ENCODE data around the gene SPDYE5.
"Not testable (repeated sequence)": the region's sequence is repeated elsewhere in the genome, so short reads cannot be mapped to it uniquely, and the experiment has no call there.

The SPDYE5 gene

GRCh38 chr7:75492020-75492419 is at the start of gene SPDYE5:
Gene SPDYE5, plus strand, starts transcription at chr7:75492320. Its CDS starts 1,728 bp downstream, at chr7:75494048.
- not testable (repeated sequence) for DNase-seq (ENCODE audit: low spot score)

GRCh38 chr7:75442465-75443111 is 49.5 kb upstream of the SPDYE5 start:
- DNase-seq (ENCODE audit: low spot score), result not testable (repeated sequence)

- DNase-seq (ENCODE audit: low spot score), result not testable (repeated sequence)
These were observed 42.2 kb upstream of the SPDYE5 start for GRCh38 chr7:75449946-75450345.

GRCh38 chr7:75452494-75452955 is 39.6 kb upstream of the SPDYE5 start:
- DNase-seq (ENCODE audit: low spot score), result not testable (repeated sequence)

GRCh38 chr7:75456403-75456802 is 35.7 kb upstream of the SPDYE5 start:
- DNase-seq (ENCODE audit: low spot score), result not testable (repeated sequence)

- not testable (repeated sequence) for DNase-seq (ENCODE audit: low spot score)
These were observed 34.1 kb upstream of the SPDYE5 start for GRCh38 chr7:75458034-75458433.

- not testable (repeated sequence) for DNase-seq (ENCODE audit: low spot score)
These were observed 31.6 kb upstream of the SPDYE5 start for GRCh38 chr7:75460541-75460940.

GRCh38 chr7:75470166-75470565 is 22.0 kb upstream of the SPDYE5 start:
- not testable (repeated sequence) for DNase-seq (ENCODE audit: low spot score)

GRCh38 chr7:75477457-75477856 is 14.7 kb upstream of the SPDYE5 start:
- not testable (repeated sequence) for DNase-seq (ENCODE audit: low spot score)

GRCh38 chr7:75480313-75480712 is 11.8 kb upstream of the SPDYE5 start:
- DNase-seq (ENCODE audit: low spot score), result not testable (repeated sequence)

GRCh38 chr7:75485355-75485978 is 6.7 kb upstream of the SPDYE5 start:
- not testable (repeated sequence) for DNase-seq (ENCODE audit: low spot score)

GRCh38 chr7:75485979-75486643 is 6.0 kb upstream of the SPDYE5 start, which contains the start of gene POM121C:
Gene POM121C, minus strand, starts transcription at chr7:75486299. Its CDS starts 44,803 bp downstream, at chr7:75441496.
- DNase-seq (ENCODE audit: low spot score), result peak; percentile 57

GRCh38 chr7:75509033-75509432 is 16.9 kb downstream of the SPDYE5 start:
- not testable (repeated sequence) for DNase-seq (ENCODE audit: low spot score)

- DNase-seq (ENCODE audit: low spot score), result not testable (repeated sequence)
These were observed 26.7 kb downstream of the SPDYE5 start for GRCh38 chr7:75518842-75519241.

- not testable (repeated sequence) for DNase-seq (ENCODE audit: low spot score)
These were observed 29.6 kb downstream of the SPDYE5 start for GRCh38 chr7:75521727-75522126.

- DNase-seq (ENCODE audit: low spot score), result not testable (repeated sequence)
These were observed 35.2 kb downstream of the SPDYE5 start for GRCh38 chr7:75527224-75527722.

- DNase-seq (ENCODE audit: low spot score), result no peak
These were observed 39.3 kb downstream of the SPDYE5 start for GRCh38 chr7:75531359-75531821.

- DNase-seq (ENCODE audit: low spot score), result no peak
These were observed 40.5 kb downstream of the SPDYE5 start for GRCh38 chr7:75532639-75533038.

GRCh38 chr7:75533926-75534325 is 41.8 kb downstream of the SPDYE5 start:
- no peak for DNase-seq (ENCODE audit: low spot score)

GRCh38 chr7:75534727-75535307 is 42.7 kb downstream of the SPDYE5 start:
- DNase-seq (ENCODE audit: low spot score), result no peak

GRCh38 chr7:75536491-75536890 is 44.4 kb downstream of the SPDYE5 start:
- no peak for DNase-seq (ENCODE audit: low spot score)

GRCh38 chr7:75536940-75537538 is 44.9 kb downstream of the SPDYE5 start:
- DNase-seq (ENCODE audit: low spot score), result no peak

All from HuH-7.5 (cell line).